ENCODE data around the gene NANP.

The NANP gene

GRCh38 chr20:25580711-25581110 is 43.1 kb downstream of the NANP start:
- no peak overlapping the region for H3K4me3 ChIP-seq (ENCODE audit: control insufficient read depth, low read depth, low read length)
- TF ChIP-seq CTCF (conservative IDR thresholded peaks at IDR 0.05; ENCODE audit: control insufficient read depth, insufficient read depth, low read depth, low read length) = no peak

GRCh38 chr20:25579081-25579770 is 44.6 kb downstream of the NANP start:
- DNase-seq (ENCODE audit: low read depth) = no peak
- no peak for TF ChIP-seq CTCF (conservative IDR thresholded peaks at IDR 0.05; ENCODE audit: control insufficient read depth, insufficient read depth, low read depth, low read length)
- H3K4me3 ChIP-seq (ENCODE audit: control insufficient read depth, low read depth, low read length) = no peak overlapping the region

More at GRCh38 chr20:25580711-25581110, 43.1 kb downstream of the NANP start:
- DNase-seq (ENCODE audit: low read depth) = peak; percentile 54

- no peak for TF ChIP-seq CTCF (conservative IDR thresholded peaks at IDR 0.05; ENCODE audit: control insufficient read depth, insufficient read depth, low read depth, low read length)
- DNase-seq (ENCODE audit: low read depth) = no peak
- H3K4me3 ChIP-seq (ENCODE audit: control insufficient read depth, low read depth, low read length) = no peak overlapping the region
Observed at GRCh38 chr20:25576783-25577530, 46.9 kb downstream of the NANP start.

- peak; percentile 59 for DNase-seq (ENCODE audit: low read depth)
- peak; percentile 43 for TF ChIP-seq CTCF (conservative IDR thresholded peaks at IDR 0.05; ENCODE audit: control insufficient read depth, insufficient read depth, low read depth, low read length)
- H3K4me3 ChIP-seq (ENCODE audit: control insufficient read depth, low read depth, low read length) = no peak overlapping the region
Observed at GRCh38 chr20:25574411-25574810, 49.4 kb downstream of the NANP start.

- TF ChIP-seq CTCF (conservative IDR thresholded peaks at IDR 0.05; ENCODE audit: control insufficient read depth, insufficient read depth, low read depth, low read length) = no peak
- DNase-seq (ENCODE audit: low read depth) = peak; percentile 67
- H3K4me3 ChIP-seq (ENCODE audit: control insufficient read depth, low read depth, low read length) = no peak overlapping the region
Observed at GRCh38 chr20:25573288-25574251, 50.2 kb downstream of the NANP start.

GRCh38 chr20:25571817-25572216 is 52.0 kb downstream of the NANP start:
- no peak for TF ChIP-seq CTCF (conservative IDR thresholded peaks at IDR 0.05; ENCODE audit: control insufficient read depth, insufficient read depth, low read depth, low read length)

More at GRCh38 chr20:25571817-25572216, 52.0 kb downstream of the NANP start:
- no peak for DNase-seq (ENCODE audit: low read depth)
- H3K4me3 ChIP-seq (ENCODE audit: control insufficient read depth, low read depth, low read length) = no peak overlapping the region
